Heart right ventricle (tissue), 16 donors: ENCODE results near the gene FAM13C. TPM values are rescaled to one million over a fixed set of nuclear protein-coding genes. Genes with fewer than 3 reads are reported as not detected.

Experiments
- ATAC-seq, 8 donors: fragments of 200-7000 bp; cut with Tn5 transposase; one replicate each; pipeline ENCODE4 v1.9.1; 2020; ENCODE audit warnings: mild to moderate bottlenecking in 8 of 8, moderate library complexity in 8 of 8, moderate number of reproducible peaks in 1 of 8
- DNase-seq, 2 donors: peaks; one replicate each; pipeline ENCODE4 v3.0.0-alpha.2; 2020
- H3K27ac ChIP-seq, 10 donors: fragments of 200-600 bp; sonication (generic) in 2 of 10; one replicate each; pipeline versions ENCODE4 v1.5.0 to v1.8.0; 2020 to 2022; ENCODE audit warnings: mild to moderate bottlenecking in 3 of 10
- H3K27me3 ChIP-seq, 7 donors: fragments of 200-600 bp; one replicate each; pipeline ENCODE4 v1.8.0; 2021 to 2022; ENCODE audit warnings: mild to moderate bottlenecking in 2 of 7
- H3K36me3 ChIP-seq, 9 donors: fragments of 200-600 bp; sonication (generic) in 1 of 9; one replicate each; pipeline versions ENCODE4 v1.5.0 to v1.8.0; 2020 to 2022; ENCODE audit warnings: mild to moderate bottlenecking in 2 of 9
- H3K4me1 ChIP-seq, 9 donors: fragments of 200-600 bp; sonication (generic) in 1 of 9; one replicate each; pipeline versions ENCODE4 v1.5.0 to v1.8.0; 2020 to 2022; ENCODE audit warnings: mild to moderate bottlenecking in 4 of 9
- H3K4me3 ChIP-seq, 10 donors: fragments of 200-600 bp; sonication (generic) in 2 of 10; one replicate each; pipeline versions ENCODE4 v1.5.0 to v1.8.0; 2020 to 2022; ENCODE audit warnings: mild to moderate bottlenecking in 7 of 10, moderate library complexity in 2 of 10
- H3K9me3 ChIP-seq, 11 donors: fragments of 200-600 bp in 10 of 11; sonication (generic) in 2 of 11; one replicate each; pipeline versions ENCODE4 v1.5.0 to v1.8.0; 2013 to 2022; ENCODE audit warnings: mild to moderate bottlenecking in 2 of 11, control low read depth in 1 of 11, moderate library complexity in 1 of 11
- WGBS, 2 donors: extraction: QIAGEN DNeasy Blood & Tissue Kit; methylation state at CpG; one replicate each; pipeline ENCODE4 v1.1.7; 2013; ENCODE audit warnings: inconsistent platforms in 1 of 2; 5-methylcytosine and 5-hydroxymethylcytosine counted together
- intact Hi-C, 10 donors: fragments of 100-400 bp; cut with DNase I; formaldehyde crosslinking; loops; one replicate each; pipeline versions ENCODE4 v1.11.1 to v1.14.2; 2022
- polyA plus RNA-seq, 2 donors: library from polyadenylated mRNA; stranded (reverse); fragments of 200-250 nt; gene quantifications; one replicate each; pipeline ENCODE4 v1.2.3, GENCODE V29; 2013
- total RNA-seq, 10 donors: library from RNA; stranded (reverse); fragmentation: NEBNext Ultra II Directional in 3 of 10; extraction: Animal tissue kit (Norgen Biotek cat#: 25700) in 3 of 10; gene quantifications; one replicate each; pipeline versions ENCODE4 v1.2.1 to v1.2.4, GENCODE V29; 2021 to 2023
- TF ChIP-seq, protein P1 (sequence below), 9 donors: fragments of 200-600 bp; sonication (generic) in 2 of 9; IDR thresholded peaks; one replicate each; pipeline versions ENCODE4 v1.5.0 to v1.8.0; 2021 to 2022; ENCODE audit warnings: antibody characterized with exemption in 9 of 9, mild to moderate bottlenecking in 5 of 9, moderate library complexity in 1 of 9
- donor health status: Arrhythmogenic right ventricular cardiomyopathy.
- donor health status: ischemic (EF 13 %, LVEDD 7.1; RV severe dilation, severe dysfunction).
- donor health status: healthy with polysubstance abuse.
- donor health status: DM: no; HTN: yes; CAD: no.
- donor health status: DM: no; HTN: no; CAD: no.
- donor health status: ischemic (EF 25% LVEDD 6.9; RV normal size, moderate dysfunction).
- donor health status: ischemic (EF 25% LVEDD 5.7; RV mildly dilated, moderate dysfunction).
- donor health status: healthy.
- donor health status: DM: yes; HTN: yes; CAD: no.
- donor health status: Ischemic cardiomyopathy.
- donor health status: ischemic (EF 35%, LVEDD 5.7; RV mildly dilated, moderate dysfunction).
- donor health status: nonischemic (EF 11% LVEDD 7.7; RV severe dilation, severe dysfunction).
- donor health status: DM: yes; HTN: yes; CAD: no.
- donor health status: PGD.
- donor health status: ischemic (EF 29% LVEDD 5.4; RV normal size, mild dysfunction).
- donor health status: nonischemic (EF 23%, LVEDD 6.1; RV moderate dilation, normal function).

Gene FAM13C
- total and polyA plus RNA-seq, 12 donors: 1.5 to 14.6 (median 7.0) TPM

DNA sequence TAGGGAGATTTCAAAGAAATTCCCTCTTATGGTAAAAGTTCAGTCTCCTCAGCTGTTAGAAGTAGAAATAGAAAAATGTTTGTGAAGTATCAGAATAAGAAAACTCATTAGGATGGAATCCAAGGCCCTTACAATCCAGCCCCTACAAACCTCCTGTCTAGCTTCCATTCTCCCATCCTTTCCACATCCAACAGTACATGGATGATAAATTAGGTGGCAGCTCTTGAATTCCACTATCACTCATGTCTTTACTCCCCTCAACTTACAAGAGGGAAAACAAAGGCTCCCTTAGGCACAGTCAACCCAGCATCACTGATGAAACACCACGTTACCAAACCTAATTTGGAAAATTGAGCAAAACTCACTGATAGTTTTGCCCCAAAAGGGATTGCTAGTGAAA is 23.0 kb downstream of the FAM13C start:
- TF ChIP-seq, protein P1, sequence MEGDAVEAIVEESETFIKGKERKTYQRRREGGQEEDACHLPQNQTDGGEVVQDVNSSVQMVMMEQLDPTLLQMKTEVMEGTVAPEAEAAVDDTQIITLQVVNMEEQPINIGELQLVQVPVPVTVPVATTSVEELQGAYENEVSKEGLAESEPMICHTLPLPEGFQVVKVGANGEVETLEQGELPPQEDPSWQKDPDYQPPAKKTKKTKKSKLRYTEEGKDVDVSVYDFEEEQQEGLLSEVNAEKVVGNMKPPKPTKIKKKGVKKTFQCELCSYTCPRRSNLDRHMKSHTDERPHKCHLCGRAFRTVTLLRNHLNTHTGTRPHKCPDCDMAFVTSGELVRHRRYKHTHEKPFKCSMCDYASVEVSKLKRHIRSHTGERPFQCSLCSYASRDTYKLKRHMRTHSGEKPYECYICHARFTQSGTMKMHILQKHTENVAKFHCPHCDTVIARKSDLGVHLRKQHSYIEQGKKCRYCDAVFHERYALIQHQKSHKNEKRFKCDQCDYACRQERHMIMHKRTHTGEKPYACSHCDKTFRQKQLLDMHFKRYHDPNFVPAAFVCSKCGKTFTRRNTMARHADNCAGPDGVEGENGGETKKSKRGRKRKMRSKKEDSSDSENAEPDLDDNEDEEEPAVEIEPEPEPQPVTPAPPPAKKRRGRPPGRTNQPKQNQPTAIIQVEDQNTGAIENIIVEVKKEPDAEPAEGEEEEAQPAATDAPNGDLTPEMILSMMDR (IDR thresholded peaks at IDR 0.05): no peak
- Histone ChIP-seq H3K27me3 (no peaks in the 10 kb centered on the region), H3K36me3 (no peaks in the 10 kb centered on the region), H3K9me3 (no peaks in the 10 kb centered on the region), H3K4me3 (no peak overlapping the region), H3K4me1 (peaks cover 6 to 46% (median 19%) of the 10 kb centered on the region in 9 donors), H3K27ac (peak overlapping the region in 1 of 10 donors; percentile 9)
- intact Hi-C loops: no loop called here
- DNase-seq (no peak), ATAC-seq (no peak)
- WGBS, 2 donors: 84 to 88% methylated on average over 1 of the region's 1 CpG

DNA sequence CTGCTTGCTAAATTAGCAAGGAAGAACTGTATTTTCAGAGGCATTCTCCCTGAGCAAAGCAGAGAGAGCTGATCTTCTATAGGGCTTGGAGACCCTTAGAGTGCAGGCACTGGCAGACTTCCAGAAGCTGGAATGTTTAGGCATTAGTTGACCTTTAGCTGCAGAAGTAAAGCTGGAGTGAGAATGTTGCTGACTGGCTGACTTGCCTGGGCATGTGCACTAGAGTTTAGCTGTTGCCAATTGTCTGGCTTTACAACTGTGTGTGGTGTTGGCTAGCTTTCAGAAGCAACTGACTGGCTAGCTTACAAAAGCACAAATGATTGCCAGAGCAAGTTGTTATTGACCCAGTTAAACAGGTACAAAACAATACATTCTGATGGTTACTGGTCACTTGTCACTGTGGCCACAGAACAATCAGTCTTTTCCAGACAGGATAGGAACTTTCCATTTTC is 25.1 kb downstream of the FAM13C start:
- TF ChIP-seq, protein P1 (IDR thresholded peaks at IDR 0.05): no peak
- Histone ChIP-seq H3K36me3 (no peaks in the 10 kb centered on the region), H3K4me3 (no peak overlapping the region), H3K27ac (peak overlapping the region in 9 of 10 donors; percentile 0 to 80 (median 62)), H3K4me1 (peaks cover 6 to 48% (median 21%) of the 10 kb centered on the region in 9 donors), H3K9me3 (no peaks in the 10 kb centered on the region), H3K27me3 (no peaks in the 10 kb centered on the region)
- peak; percentile 62 to 88 (median 79) for ATAC-seq
- intact Hi-C loops: no loop called here
- DNase-seq: peak in 1 of 2 donors; percentile 52

DNA sequence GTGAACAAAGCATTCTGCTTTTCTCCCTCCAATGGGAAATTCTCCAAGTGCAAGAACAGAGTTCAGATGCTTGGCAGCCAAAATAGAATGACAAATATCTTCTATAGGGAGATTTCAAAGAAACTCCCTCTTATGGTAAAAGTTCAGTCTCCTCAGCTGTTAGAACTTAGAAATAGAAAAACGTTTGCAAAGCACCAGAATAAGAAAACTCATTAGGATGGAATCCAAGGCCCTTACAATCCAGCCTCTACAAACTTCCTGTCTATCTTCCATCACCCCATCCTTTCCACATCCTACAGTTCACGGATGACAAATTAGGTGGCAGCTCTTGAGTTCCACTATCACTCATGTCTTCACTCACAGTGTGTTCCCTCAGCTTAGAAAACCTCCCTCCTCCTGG is 25.7 kb downstream of the FAM13C start:
- 7 to 16% methylated on average over 2 of the region's 2 CpGs for WGBS, 2 donors
- TF ChIP-seq, protein P1 (IDR thresholded peaks at IDR 0.05): no peak
- Histone ChIP-seq H3K27me3 (no peaks in the 10 kb centered on the region), H3K36me3 (no peaks in the 10 kb centered on the region), H3K4me3 (no peak overlapping the region), H3K27ac (peak overlapping the region; percentile 0 to 80 (median 53)), H3K4me1 (peaks cover 6 to 43% (median 19%) of the 10 kb centered on the region in 9 donors), H3K9me3 (no peaks in the 10 kb centered on the region)
- DNase-seq: no peak
- intact Hi-C loops: no loop called here
- peak in 5 of 8 donors; percentile 39 to 70 (median 55) for ATAC-seq

DNA sequence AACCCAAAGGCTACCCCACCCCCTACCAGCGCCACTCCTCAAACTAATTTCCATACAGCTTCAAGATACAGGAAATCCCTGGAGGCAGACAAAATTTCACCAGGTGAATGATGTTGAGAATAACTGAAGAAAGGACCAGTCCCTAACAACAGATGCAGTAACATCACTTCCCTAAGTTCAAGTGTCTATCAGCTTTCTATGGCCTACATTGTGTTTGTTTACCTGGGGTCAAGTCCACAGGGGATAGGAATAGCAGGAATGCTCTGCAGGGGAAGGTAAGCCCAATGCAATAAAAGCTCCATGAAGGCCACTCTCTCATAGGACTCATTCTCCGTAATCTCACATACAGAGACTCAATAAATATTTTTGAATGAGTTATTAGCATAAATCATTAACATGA is 26.9 kb downstream of the FAM13C start:
- no peaks in the 10 kb centered on the region for H3K27me3 ChIP-seq
- H3K36me3 ChIP-seq: no peaks in the 10 kb centered on the region
- H3K4me1 ChIP-seq: peaks cover 6 to 40% (median 19%) of the 10 kb centered on the region in 9 donors
- no peak for DNase-seq
- TF ChIP-seq, protein P1 (IDR thresholded peaks at IDR 0.05): no peak
- no peak for ATAC-seq
- no peak overlapping the region for H3K27ac ChIP-seq
- 94% methylated on average over 2 of the region's 2 CpGs for WGBS, 2 donors
- no peaks in the 10 kb centered on the region for H3K9me3 ChIP-seq
- H3K4me3 ChIP-seq: no peak overlapping the region
- intact Hi-C loops: no loop called here
